Measurements from ENCODE around the gene PTGER1.

PTGER1 gene

DNA sequence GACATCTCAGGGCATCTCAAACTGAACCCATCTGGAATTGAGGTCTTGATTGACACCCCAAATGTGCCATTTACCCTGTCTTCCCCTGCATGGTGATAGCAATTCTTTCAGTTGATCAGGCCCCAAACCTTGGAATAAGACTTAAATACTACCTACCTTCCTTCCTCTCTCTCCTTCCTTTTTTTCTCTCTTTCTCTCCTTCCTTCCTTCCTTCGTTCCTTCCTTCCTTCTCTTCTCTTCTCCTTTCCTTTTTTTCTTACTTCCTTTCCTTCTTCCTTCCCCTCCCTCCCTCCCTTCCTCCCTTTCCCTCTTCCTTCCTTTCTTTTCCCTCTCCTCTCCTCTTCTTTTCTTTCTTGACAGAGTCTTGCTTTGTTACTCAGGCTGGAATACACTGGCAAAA lies 28.1 kb upstream of the PTGER1 start:
- in situ Hi-C loops (cut with MboI; ENCODE audit: low sequenced_read_pairs) = no loop called here

DNA sequence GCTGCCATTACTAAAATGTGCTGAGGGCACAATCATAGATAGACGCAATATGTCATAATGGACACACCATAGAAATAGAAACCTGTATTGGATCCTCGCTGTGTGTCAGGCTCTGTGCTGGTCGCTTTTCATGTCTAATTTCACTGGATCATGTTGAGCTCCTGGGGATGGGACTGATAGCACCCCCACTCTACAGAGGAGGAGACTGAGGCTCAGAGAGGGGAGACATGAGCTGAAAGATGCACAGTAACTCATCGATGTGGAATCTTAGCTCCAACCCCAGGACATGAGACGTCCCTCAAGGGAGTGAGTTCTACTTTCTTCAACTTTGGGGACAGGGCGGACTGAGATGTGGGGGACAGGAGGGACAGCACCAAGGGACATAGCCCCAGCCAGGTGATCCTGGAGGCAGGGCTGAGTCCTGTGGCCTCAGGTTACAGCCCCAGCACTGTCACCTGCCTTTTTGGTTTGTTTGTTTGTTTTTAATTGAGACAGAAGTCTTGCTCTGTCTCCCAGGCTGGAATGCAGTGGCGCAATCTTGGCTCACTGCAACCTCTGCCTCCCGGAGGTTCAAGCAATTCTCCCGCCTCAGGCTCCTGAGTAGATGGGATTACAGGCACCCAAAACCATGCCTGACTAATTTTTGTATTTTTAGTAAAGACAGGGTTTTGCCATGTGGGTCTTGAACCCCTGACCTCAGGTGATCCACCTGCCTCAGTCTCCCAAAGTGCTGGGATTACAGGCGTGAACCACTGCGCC lies 27.4 kb upstream of the PTGER1 start:
- in situ Hi-C loops (cut with MboI; ENCODE audit: low sequenced_read_pairs) = no loop called here

DNA sequence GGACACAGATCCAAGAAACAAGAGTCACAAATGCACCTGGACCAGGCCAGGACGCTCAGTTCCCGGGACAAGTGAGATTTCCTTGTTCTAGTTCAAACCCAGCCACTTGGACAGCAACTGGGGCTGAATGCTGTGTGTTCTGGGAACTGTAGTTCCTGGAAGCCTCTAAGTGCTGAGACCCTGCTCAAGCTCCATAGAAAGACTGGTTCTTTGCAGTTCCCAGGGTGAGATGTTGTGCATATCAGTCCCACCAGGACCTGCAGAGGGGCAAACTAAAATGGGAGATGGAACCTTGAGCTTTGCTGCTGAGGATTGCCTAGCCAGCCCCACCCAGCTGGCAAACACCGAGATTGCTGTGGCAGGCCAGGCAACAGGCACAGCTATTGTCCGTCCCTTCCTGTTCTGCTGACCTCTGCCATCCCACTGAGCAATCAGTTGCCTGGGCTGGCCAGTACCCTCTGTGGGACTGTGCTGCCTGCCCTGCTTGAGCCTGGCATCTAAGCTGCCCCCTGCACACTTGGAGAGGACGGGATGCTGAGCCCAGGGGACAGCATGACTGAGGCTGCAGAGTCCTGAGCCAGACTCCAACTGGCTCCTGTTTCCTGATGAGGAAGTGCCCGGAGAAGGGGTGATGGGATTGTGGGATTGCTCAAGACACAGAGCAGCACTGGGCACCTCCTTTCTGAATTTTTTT lies 22.2 kb upstream of the PTGER1 start:
- in situ Hi-C loops (cut with MboI; ENCODE audit: low sequenced_read_pairs) = no loop called here

DNA sequence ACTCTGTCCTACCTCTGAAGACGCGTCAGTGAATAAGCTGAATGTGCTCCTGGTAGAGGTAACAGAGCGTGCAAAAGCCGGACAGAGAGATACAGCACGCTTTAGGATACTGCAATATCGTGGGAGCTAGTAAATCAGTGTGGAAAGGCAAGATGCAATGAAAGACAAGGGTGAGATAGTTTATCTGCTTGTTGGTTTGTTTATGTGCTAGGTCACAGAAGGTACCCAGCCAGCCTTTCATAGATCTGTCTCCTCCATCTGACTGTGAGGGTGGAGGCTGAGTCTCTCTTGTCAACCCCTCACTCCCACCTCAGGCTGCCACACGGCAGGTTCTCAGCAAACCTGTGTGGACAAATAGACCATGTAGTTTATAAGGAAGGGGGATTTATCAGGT lies 21.7 kb upstream of the PTGER1 start:
- in situ Hi-C loops (cut with MboI; ENCODE audit: low sequenced_read_pairs) = no loop called here

DNA sequence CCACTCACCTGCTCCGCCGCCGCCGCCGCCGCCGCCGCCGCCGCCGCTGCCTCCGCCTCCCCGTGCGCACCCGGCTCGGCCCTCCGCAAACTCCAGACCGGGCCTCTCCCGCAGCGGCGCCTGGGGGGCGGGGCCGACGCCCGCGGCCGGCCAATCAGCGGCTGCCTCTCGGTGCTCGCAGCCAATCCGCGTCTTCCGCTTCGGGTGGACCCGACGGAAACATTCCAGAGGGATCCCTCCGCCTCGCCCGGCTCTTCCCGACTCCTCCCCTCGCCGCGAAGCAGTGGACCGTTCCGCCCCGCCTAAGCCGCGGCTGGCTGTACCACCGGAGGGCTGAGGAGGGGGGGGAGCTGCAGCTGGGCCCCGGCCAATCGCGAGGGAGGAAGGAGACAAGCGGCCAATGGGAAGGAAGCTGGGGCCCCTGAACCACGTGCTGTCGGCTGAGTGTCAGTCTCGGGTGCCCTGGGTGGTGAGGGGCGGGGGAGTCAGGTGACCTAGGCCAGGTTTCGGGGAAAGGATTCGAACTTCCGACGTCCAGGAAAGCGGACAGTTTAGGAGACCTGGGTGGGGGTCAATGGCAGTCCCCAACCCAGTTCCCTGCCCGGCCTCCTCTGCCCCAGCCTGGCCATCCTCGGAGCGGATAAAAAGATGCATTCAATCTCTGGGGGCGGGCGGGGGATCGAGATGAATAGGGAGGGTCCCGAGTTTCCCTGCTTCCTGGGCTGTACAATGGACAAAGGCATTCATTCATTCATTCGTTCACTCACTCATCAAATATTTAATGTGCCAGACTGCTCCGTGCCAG lies 21.1 kb upstream of the PTGER1 start, which contains the start of gene GIPC1:
TSS of gene GIPC1 (minus strand) at position 99 of the 805 bp plus-strand sequence. CDS start 13,151 bp downstream, outside the sequence.
- in situ Hi-C loops (cut with MboI; ENCODE audit: low sequenced_read_pairs) = no loop called here

DNA sequence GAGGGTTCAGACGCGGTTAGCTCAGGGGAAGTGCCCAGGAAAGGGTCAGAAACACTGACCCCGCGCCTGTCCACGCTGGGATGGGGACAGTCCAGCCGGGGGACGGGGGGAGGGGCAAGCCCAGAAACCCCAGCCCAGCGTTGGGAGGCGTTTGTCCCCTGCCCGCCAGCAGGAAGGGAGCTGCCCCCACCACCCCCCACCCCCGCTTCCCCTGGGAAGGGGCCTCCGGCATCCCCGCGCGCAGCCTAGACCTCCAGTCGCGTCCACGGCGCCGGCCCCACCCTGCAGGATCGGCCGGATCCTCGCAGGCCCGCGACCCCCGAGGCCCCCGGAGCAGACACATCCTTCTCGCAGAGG lies 20.5 kb upstream of the PTGER1 start:
- in situ Hi-C loops (cut with MboI; ENCODE audit: low sequenced_read_pairs) = no loop called here

DNA sequence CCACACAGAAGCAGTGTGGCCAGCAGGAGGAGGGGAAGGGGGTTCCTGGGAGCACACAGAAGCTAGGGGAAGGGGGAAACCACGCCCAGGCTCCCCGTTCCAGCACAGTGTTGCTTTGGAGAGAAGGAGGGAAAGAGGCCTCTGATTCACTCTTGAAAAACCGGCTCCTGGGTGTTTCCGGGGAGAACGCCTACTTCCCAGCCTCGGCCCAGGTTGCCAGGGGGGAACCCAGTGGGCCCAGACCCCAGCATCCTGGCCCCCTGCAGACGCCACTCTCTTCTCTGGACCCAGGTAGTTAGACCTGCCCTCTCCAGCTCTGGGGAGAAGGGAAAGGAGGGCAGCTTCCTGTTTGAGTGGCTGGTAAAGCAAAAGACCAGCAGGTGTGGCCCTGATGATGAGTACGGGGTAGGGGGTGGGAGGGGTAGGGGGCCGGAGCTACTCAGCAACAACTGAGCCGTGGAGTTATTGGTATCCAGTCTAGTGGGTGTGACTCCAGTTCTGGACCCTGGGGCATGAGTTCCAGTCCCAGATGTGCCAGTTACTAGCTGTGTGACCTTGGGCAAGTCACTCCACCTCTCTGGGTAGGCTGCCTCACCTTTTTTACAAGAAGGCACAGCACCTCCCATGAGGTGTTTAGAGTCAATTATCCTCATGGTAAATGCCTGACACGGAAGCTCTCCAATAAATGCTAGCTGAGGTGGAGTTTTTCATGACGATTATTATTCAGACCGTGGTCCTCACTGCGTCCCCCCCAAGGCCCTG lies 19.9 kb upstream of the PTGER1 start:
- in situ Hi-C loops (cut with MboI; ENCODE audit: low sequenced_read_pairs) = no loop called here

DNA sequence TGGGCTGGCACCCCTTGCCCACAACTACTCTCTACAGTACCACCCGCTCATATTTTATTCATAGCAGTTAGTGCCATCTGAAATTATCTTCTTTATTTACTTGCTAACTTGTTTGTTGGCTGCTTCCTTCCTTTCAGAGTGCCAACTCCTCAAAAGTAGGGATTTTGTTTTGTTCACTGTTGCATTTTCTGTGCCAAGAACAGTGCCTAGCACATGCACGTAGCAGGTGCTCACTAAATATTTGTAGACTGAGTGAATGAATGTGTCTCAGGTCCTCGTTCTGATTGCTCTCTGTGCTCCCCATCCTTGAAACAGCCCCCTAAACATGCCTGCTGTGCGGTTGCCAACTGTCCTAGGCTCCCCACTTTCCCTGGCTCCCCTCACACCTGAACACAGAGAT lies 19.3 kb upstream of the PTGER1 start:
- in situ Hi-C loops (cut with MboI; ENCODE audit: low sequenced_read_pairs) = no loop called here

DNA sequence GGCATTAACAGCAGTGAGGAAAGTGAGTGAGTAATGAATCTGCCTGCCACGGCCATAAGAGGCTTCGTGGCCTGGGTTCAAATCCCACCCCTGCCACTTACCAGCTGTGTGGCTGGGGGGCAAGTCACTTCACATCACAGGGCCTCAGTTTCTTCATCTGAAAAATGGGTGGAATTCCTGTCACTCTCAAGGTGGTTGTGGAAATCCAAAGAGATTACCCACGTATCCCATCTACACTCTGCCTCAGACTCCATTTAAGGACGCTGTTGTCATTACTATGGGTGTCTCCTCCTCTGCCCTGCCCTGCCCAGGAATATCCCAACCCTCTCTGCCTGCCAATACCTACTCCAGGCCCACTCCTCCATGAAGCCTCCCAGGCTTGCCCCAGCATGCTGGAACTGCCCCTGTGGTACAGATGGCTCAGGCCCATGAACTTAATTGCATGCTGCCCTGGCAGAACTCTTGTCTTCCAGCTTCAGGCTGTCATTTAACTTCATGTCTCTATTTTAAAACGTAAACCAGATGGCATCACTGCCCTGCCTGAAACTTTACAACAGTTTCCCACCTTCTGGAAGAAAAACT lies 17.7 kb upstream of the PTGER1 start:
- in situ Hi-C loops (cut with MboI; ENCODE audit: low sequenced_read_pairs) = no loop called here

DNA sequence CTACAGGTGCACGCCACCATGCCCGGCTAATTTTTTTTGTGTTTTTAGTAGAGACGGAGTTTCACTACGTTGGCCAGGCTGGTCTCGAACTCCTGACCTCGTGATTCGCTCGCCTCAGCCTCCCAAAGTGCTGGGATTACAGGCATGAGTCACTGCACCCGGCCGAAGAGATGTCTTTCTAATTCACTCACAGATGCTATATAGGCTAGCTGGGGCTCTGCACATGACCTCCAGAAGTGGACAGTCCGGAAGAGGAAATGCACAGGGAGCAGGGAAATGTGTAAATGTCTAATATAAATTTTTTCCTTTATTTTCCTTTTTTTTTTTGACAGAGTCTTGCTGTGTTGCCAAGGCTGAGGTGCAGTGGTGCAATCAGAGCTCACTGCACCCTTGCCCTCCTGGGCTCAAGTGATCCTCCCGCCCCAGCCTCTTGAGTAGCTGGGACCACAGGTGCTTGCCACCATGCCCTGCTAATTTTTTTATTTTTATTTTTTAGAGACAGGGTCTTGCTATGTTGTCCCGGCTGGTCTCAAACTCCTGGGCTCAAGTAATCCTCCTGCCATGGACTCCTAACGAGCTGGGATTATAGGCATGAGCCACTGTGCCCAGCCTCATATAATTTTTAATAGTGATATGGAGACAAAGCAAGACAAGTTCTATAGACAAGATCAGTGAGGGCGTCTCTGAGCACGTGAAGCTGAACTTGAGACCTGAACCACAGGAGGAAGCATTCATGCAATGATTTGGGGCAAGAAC lies 12.4 kb upstream of the PTGER1 start:
- in situ Hi-C loops (cut with MboI; ENCODE audit: low sequenced_read_pairs) = no loop called here

DNA sequence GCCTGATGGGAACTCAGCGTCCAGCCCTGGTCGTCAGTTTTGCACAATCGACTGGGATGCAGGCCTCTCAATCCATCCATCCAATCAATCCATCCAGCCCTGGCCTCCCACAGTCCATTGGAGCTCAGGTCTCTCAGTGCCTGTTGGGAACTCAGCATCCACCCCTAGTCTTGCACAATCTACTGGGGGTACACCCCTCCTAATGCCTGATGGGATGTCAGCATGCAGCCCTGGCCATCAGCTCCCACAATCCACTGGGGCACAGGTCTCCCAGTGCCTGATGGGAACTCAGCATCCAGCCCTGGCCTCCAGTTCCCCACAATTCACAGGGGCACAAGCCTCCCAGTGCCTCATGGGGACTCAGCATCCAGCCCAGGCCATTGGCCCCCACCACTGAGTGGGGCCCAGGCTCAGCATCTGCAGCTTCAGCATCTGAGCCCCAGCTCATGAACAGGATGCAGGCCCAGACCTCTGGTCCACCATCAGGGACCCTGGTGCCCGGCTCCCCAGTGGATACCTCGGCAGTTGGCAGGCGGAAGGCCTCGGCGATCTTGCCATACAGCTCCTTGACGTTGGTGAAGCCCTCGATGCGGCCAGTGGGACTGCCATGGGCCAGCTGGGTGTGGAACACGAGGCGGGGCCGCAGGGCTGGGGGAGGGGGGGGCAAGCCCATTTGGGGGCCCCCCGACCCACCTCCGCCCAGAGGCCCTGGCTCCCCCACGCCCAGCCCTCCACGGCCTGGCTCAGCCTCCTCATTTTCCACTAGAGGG lies 7.2 kb upstream of the PTGER1 start:
- in situ Hi-C loops (cut with MboI; ENCODE audit: low sequenced_read_pairs) = no loop called here

DNA sequence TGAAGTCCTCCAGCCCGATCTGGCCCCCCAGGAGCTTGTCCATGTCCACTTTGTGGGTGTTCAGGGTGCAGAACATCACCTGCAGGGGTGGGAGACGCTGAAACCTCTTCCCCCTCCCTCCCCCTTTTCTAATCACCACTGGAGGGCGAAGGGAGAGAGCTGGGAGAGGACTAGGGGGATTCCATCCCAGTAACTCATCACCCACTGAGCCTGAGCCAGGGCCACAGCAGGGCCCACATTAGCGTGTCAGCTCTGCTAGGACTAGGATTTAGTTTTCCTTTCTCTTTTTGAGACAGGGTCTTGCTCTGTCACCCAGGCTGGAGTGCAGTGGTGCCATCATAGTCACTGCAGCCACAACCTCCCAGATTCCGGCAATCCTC lies 5.5 kb upstream of the PTGER1 start:
- in situ Hi-C loops (cut with MboI; ENCODE audit: low sequenced_read_pairs) = no loop called here

DNA sequence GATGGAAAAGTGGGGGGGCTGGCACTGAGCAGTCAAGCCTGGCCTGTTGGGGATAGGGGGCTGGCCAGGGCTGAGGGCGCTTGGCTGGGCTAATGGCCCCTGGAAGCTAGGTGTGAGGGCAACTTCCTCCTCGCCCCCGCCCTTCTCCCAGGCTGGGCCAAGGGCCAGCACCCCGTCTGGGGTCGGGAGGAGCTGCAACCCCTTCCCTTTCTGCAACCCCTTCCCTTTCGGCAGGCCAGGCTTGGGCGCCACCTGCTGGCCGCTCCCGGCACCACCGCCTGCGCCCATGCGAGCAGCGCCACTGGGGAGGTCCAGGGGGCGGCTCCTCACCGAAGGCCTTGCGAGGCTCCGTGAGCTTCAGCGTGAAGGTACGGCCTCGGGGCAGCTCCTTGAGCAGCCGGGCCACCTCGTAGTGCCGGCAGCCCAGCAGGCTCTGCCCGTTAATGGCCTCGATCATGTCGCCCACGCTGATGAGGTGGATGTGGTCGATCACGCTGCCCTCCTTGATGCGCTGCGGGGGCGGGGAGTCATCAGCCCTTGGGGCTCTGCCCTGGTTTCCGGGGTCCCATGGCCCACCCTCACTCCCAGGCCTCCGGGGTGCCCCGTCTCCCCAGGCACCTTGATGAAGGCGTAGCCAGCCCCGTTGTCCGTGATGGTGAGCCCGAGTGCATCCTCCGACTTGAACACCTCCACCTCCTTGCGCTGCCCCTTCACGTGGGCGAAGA lies 5.0 kb upstream of the PTGER1 start:
- in situ Hi-C loops (cut with MboI; ENCODE audit: low sequenced_read_pairs) = no loop called here

DNA sequence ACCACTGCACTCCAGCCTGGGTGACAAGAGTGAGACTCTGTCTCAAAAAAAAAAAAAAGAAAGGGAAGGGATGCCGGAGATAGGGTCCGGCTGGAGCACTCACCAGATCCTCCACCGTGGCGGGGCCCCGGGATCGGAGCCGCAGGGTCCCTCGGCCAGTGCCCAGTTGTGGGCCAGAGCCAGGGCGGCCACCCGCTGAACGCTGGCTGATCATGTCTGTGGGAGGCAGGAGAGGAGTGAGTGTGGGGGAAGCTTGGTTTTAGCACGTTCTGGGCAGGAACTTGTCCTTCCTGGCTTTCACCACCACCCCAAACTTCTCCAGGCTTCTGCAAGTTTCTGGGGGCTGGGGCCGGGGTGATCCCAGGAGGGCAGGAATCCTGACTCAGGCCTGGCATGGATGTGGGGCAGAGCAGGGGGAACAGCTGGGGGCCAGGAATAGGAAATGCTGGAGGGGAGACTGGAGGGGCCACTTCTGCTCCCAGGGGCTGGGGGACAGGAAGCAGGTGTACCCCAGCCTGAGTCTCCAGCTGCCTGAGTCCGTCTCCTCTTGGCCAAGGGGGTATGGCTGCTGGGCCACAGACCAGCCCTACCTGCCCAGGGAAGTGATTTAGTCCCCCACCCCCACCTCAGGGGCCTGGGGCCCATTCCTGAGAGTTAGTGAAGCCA lies 4.3 kb upstream of the PTGER1 start:
- in situ Hi-C loops (cut with MboI; ENCODE audit: low sequenced_read_pairs) = no loop called here

DNA sequence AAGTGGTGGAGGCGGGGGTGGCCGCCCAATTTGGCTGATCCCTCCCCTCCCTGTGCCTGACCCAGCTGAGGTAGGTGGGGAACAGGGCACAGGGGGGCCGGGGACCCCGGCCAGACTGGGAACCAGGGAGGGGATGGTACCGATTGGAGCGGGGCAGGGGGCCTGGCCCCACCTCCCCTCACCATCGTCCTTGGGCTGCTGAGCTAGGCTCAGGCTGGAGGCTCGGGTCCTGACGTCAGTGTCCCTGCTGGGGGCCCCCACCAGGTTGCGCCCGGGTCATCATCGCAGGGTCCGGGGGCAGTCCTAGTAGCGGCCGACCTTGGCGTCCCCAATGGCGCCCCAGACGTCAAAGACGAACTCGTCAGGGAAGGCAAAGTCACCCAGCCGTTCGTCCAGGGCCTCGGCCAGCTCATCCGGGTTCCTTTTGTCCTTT lies 3.0 kb upstream of the PTGER1 start:
- in situ Hi-C loops (cut with MboI; ENCODE audit: low sequenced_read_pairs) = no loop called here

DNA sequence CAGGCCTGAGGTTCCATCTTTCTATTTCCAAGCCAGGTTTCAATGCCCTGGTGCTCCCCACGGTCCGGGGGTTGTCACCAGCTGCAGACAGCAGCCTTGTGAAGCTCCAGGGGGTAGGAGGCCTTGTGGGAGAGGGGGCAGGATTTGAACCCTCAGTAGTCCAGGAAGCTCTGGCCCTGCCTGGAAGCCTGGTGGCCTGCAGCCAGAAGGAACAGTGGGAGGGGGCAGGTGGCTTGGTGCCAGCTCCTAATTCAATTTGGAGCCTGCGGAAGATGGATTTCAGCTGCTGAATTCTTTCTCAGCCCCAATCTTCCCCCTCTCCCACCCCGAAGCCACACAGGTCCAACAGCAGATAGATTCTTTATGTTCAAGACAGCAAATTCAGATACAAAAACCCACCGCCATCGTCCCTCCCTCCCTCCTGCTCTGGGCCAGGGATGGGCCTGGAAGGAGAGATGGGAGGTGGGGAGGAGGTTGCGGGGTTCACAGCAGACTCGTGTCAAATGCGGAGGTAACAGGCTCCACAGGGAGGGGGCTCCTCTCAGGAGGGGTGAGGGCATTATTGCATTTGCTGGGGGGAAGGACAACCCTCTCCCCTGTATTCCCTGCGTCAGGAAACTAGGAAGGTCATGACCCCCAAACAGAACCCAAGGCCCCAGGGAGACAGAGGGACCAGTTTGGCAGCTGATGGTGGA lies 2.4 kb upstream of the PTGER1 start:
- in situ Hi-C loops (cut with MboI; ENCODE audit: low sequenced_read_pairs) = no loop called here

DNA sequence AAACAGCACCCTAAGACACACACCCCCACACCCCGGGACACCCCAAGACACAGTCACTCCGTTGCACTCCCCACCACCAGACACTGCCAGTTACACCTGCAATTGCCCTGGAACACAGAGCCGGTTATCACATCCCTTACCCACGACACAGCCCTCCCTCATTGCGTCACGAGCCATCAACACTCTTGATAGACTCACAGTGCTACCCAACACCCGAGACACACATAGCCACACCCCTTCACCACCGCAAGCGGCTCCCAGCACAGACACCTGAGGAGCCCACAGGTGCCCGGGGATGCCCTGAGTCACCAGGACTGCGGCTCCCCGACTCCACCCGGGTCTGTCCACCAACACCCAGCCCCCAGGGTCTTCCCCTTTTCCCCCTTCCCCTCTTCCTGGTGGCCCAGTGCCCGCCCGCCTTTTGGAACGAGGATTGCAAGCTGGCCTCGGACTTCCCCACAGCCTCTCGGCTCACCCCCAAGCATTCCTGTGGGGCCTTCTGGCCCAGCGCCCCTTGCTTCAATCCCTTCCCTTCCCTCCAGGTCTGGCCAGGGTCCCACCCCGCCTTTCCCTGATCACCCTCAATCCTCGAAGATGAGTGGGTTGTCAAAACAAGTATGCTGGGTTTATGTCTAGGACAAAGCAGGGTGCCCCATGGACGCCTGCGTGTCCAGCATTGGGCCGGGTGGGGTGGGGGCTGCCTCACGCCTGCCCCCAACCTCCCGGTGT lies 1.7 kb upstream of the PTGER1 start:
- in situ Hi-C loops (cut with MboI; ENCODE audit: low sequenced_read_pairs) = no loop called here
